Astrocyte (in vitro differentiated cells and primary cell): ENCODE results near the gene IER5. TPM values are rescaled to one million over a fixed set of nuclear protein-coding genes. Genes with fewer than 3 reads are reported as not detected.

Experiments
- DNase-seq: peaks from one replicate; pipeline ENCODE4 v3.0.0-alpha.2; 2010; ENCODE audit warnings: low read depth
- FAIRE-seq: peaks from 2 replicates; lab custom pipeline; 2011; peaks lifted over from hg19 to GRCh38; lab: Jason Lieb, UNC
- H2AFZ ChIP-seq: 2 replicates; pipeline ENCODE4 v1.6.0; 2012; ENCODE audit warnings: low read depth, low read length, inconsistent platforms
- H3K27ac ChIP-seq: 2 replicates; pipeline ENCODE4 v1.5.1; 2011; ENCODE audit warnings: low read depth, low read length, inconsistent platforms
- H3K27me3 ChIP-seq: 2 replicates; pipeline ENCODE4 v1.6.0; 2011; ENCODE audit warnings: low read length, inconsistent platforms; ENCODE audit not compliant: insufficient read depth
- H3K36me3 ChIP-seq: 2 replicates; pipeline ENCODE4 v1.5.1; 2011; ENCODE audit warnings: low read length, inconsistent platforms; ENCODE audit not compliant: insufficient read depth
- H3K4me1 ChIP-seq: 2 replicates; pipeline ENCODE4 v1.5.1; 2011; ENCODE audit warnings: low read length, inconsistent platforms; ENCODE audit not compliant: insufficient read depth
- H3K4me2 ChIP-seq: 2 replicates; pipeline ENCODE4 v1.6.0; 2012; ENCODE audit warnings: low read length, inconsistent platforms
- H3K4me3 ChIP-seq: 2 replicates; pipeline ENCODE4 v1.5.1; 2011; ENCODE audit warnings: low read depth, mild to moderate bottlenecking, low read length, inconsistent platforms; ENCODE audit not compliant: insufficient read depth
- H3K79me2 ChIP-seq: 2 replicates; pipeline ENCODE4 v1.6.0; 2012; ENCODE audit warnings: mild to moderate bottlenecking, low read length, inconsistent platforms; ENCODE audit not compliant: insufficient read depth
- H3K9ac ChIP-seq: 2 replicates; pipeline ENCODE4 v1.6.0; 2012; ENCODE audit warnings: mild to moderate bottlenecking, low read length, inconsistent platforms
- H3K9me3 ChIP-seq: 2 replicates; pipeline ENCODE4 v1.5.1; 2012; ENCODE audit warnings: low read depth, mild to moderate bottlenecking, low read length, inconsistent platforms; ENCODE audit not compliant: insufficient read depth
- H4K20me1 ChIP-seq: 2 replicates; pipeline ENCODE4 v1.6.0; 2012; ENCODE audit warnings: low read length, inconsistent platforms; ENCODE audit not compliant: insufficient read depth
- H3K27ac Mint-ChIP-seq: one replicate; pipeline ENCODE4 v1.8.0; 2021; ENCODE audit warnings: mild to moderate bottlenecking, mixed read lengths; ENCODE audit not compliant: unreplicated experiment
- H3K27me3 Mint-ChIP-seq: one replicate; pipeline ENCODE4 v1.8.0; 2021; ENCODE audit warnings: low read depth, mixed read lengths; ENCODE audit not compliant: unreplicated experiment
- H3K36me3 Mint-ChIP-seq: one replicate; pipeline ENCODE4 v1.8.0; 2021; ENCODE audit warnings: low read depth, mixed read lengths; ENCODE audit not compliant: unreplicated experiment
- H3K4me1 Mint-ChIP-seq: one replicate; pipeline ENCODE4 v1.8.0; 2021; ENCODE audit warnings: low read depth, mixed read lengths; ENCODE audit not compliant: unreplicated experiment
- H3K4me3 Mint-ChIP-seq: one replicate; pipeline ENCODE4 v1.8.0; 2021; ENCODE audit warnings: mild to moderate bottlenecking, moderate library complexity, mixed read lengths; ENCODE audit not compliant: unreplicated experiment
- H3K9me3 Mint-ChIP-seq: one replicate; pipeline ENCODE4 v1.8.0; 2021; ENCODE audit warnings: mild to moderate bottlenecking, mixed read lengths; ENCODE audit not compliant: unreplicated experiment
- CTCF ChIP-seq: IDR thresholded peaks from 2 replicates; pipeline ENCODE4 v1.5.1; 2011; ENCODE audit warnings: low read depth, mild to moderate bottlenecking, inconsistent platforms, low read length, moderate library complexity; ENCODE audit not compliant: insufficient read depth
- EZH2 ChIP-seq: IDR thresholded peaks from 2 replicates; pipeline ENCODE4 v1.6.1; 2012; ENCODE audit warnings: mild to moderate bottlenecking, low read length, inconsistent platforms; ENCODE audit not compliant: insufficient read depth
- total RNA-seq: library from RNA; stranded (reverse); gene quantifications from 2 replicates; pipeline ENCODE4 v1.2.1, GENCODE V29; 2021

The IER5 gene
- total RNA-seq, 1 donor from 2014 or later, result 28.3 TPM

DNA sequence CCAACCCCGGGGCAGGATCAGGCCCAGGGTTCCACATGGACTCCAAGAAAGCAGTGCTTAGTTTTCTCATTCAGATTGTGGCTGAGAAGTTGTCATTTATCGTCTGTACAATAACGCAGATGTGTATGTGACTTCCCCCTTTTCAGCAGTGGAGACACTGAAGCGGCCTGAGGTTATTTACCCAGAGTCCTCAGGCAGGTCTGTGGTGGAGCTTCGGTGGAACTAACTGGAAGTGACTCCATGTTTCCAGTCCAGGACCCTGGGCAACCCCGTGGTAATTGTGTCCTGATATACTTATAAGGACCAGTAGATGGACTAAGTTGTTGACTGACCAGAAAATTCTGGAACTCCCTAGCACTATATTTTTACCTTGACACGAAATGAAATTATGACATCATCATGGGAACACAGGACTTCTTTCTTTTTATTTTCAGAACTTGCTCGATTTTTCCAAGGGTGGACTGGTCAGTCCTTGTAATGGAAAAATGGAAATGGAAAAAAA is 1.0 kb upstream of the IER5 start:
- Mint-ChIP-seq H3K27me3 (peaks cover 3% of the 10 kb centered on the region), H3K9me3 (no peaks in the 10 kb centered on the region), H3K36me3 (peaks cover 2% of the 10 kb centered on the region), H3K27ac (peak overlapping the region; percentile 23), H3K4me1 (peaks cover 12% of the 10 kb centered on the region), H3K4me3 (peak overlapping the region; percentile 64)
- Histone ChIP-seq H2AFZ (no peak overlapping the region), H3K9me3 (no peaks in the 10 kb centered on the region), H3K27me3 (no peaks in the 10 kb centered on the region), H3K4me1 (peaks cover 30% of the 10 kb centered on the region), H3K27ac (peak overlapping the region; percentile 56), H3K9ac (peak overlapping the region; percentile 21), H3K36me3 (peaks cover 6% of the 10 kb centered on the region), H4K20me1 (peaks cover 37% of the 10 kb centered on the region), H3K79me2 (peaks cover 40% of the 10 kb centered on the region), H3K4me3 (no peak overlapping the region), H3K4me2 (peak overlapping the region; percentile 89)
- DNase-seq (no peak), FAIRE-seq (no peak)
- TF ChIP-seq CTCF (no peak), EZH2 (no peak)

GRCh38 chr1:181089017-181089675 is 646 bp downstream of the IER5 start:
- Mint-ChIP-seq H3K27ac (peak overlapping the region; percentile 97), H3K9me3 (no peaks in the 10 kb centered on the region), H3K4me1 (peaks cover 23% of the 10 kb centered on the region), H3K27me3 (peaks cover 3% of the 10 kb centered on the region), H3K36me3 (peaks cover 4% of the 10 kb centered on the region), H3K4me3 (peak overlapping the region; percentile 99)
- Histone ChIP-seq H3K9me3 (no peaks in the 10 kb centered on the region), H3K36me3 (peaks cover 6% of the 10 kb centered on the region), H3K4me2 (peak overlapping the region; percentile 89), H4K20me1 (peaks cover 46% of the 10 kb centered on the region), H2AFZ (no peak overlapping the region), H3K4me1 (peaks cover 40% of the 10 kb centered on the region), H3K27me3 (no peaks in the 10 kb centered on the region), H3K4me3 (peak overlapping the region; percentile 86), H3K27ac (peak overlapping the region; percentile 77), H3K9ac (peak overlapping the region; percentile 90), H3K79me2 (peaks cover 53% of the 10 kb centered on the region)
- no peak for DNase-seq
- TF ChIP-seq CTCF, result no peak
- no peak for TF ChIP-seq EZH2
- no peak for FAIRE-seq
